ENCODE data around the gene CYS1. TPM values are rescaled to one million over a fixed set of nuclear protein-coding genes. Genes with fewer than 3 reads are reported as not detected.

CYS1 gene
- total and polyA plus RNA-seq, 2 of the 13 experiments (the other 11 are each of a cell fraction or from before 2014, with no cell fraction given) = 0.04 TPM; not detected in 1

- TF ChIP-seq ZNF574 (CRISPR knock-in tag; IDR thresholded peaks at IDR 0.05) (peak; percentile 34; the same call in 1 of the 2 replicates), ZNF619 (CRISPR knock-in tag; IDR thresholded peaks at IDR 0.05) (no peak), IKZF5 (CRISPR knock-in tag; IDR thresholded peaks at IDR 0.05) (no peak), ZNF256 (CRISPR knock-in tag; conservative IDR thresholded peaks at IDR 0.05) (no peak), E2F2 (CRISPR knock-in tag; IDR thresholded peaks at IDR 0.05; ENCODE audit: borderline replicate concordance) (no peak), ZNF296 (CRISPR knock-in tag; conservative IDR thresholded peaks at IDR 0.05) (no peak), ZFY (CRISPR knock-in tag; IDR thresholded peaks at IDR 0.05) (0 out of 2 replicates have a peak, but pooled peaks have one; percentile 30), XRCC5 (optimal IDR thresholded peaks at IDR 0.05; ENCODE audit: low read length) (peak; percentile 99), YY1 (IDR thresholded peaks at IDR 0.05; ENCODE audit: insufficient read depth, insufficient replicate concordance, low read depth, low read length) (no peak), ZNF281 (CRISPR knock-in tag; IDR thresholded peaks at IDR 0.05; ENCODE audit: borderline replicate concordance) (no peak), ZNF737 (CRISPR knock-in tag; IDR thresholded peaks at IDR 0.05; ENCODE audit: borderline replicate concordance) (no peak), ZNF781 (CRISPR knock-in tag; IDR thresholded peaks at IDR 0.05; ENCODE audit: borderline replicate concordance, not compliant biosample characterization) (no peak), MAF1 (CRISPR knock-in tag; IDR thresholded peaks at IDR 0.05; ENCODE audit: borderline replicate concordance) (0 out of 2 replicates have a peak, but pooled peaks have one; percentile 50), THAP11 (CRISPR knock-in tag; IDR thresholded peaks at IDR 0.05) (no peak), RXRB (CRISPR knock-in tag; IDR thresholded peaks at IDR 0.05; ENCODE audit: borderline replicate concordance) (peak; percentile 15; the same call in 1 of the 2 replicates), ZNF235 (CRISPR knock-in tag; IDR thresholded peaks at IDR 0.05; ENCODE audit: borderline replicate concordance) (no peak)
- TF ChIP-seq, protein P1, sequence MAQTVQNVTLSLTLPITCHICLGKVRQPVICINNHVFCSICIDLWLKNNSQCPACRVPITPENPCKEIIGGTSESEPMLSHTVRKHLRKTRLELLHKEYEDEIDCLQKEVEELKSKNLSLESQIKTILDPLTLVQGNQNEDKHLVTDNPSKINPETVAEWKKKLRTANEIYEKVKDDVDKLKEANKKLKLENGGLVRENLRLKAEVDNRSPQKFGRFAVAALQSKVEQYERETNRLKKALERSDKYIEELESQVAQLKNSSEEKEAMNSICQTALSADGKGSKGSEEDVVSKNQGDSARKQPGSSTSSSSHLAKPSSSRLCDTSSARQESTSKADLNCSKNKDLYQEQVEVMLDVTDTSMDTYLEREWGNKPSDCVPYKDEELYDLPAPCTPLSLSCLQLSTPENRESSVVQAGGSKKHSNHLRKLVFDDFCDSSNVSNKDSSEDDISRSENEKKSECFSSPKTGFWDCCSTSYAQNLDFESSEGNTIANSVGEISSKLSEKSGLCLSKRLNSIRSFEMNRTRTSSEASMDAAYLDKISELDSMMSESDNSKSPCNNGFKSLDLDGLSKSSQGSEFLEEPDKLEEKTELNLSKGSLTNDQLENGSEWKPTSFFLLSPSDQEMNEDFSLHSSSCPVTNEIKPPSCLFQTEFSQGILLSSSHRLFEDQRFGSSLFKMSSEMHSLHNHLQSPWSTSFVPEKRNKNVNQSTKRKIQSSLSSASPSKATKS (CRISPR knock-in tag; IDR thresholded peaks at IDR 0.05) = no peak
Observed at GRCh38 chr2:10097352-10098148, 17.3 kb upstream of the CYS1 start (continued).

Data from HepG2 (cell line).